Stimulated activated memory B cell treated with anti-CD40 and anti-IgM and Interleukin-4, amounts not matched to agents 10 μg/mL and 1 μg/mL and 100 μg/mL, for 72 hours (primary cell): ENCODE data around the gene PDSS2.

Experiments
- ATAC-seq: fragments of 150-1000 bp; cut with Tn5 transposase; 2 replicates; pipeline ENCODE4 v1.10.0; 2021
- H3K27ac Mint-ChIP-seq: one replicate; pipeline ENCODE4 v1.8.0; 2022; ENCODE audit warnings: mild to moderate bottlenecking, mixed read lengths
- H3K27me3 Mint-ChIP-seq: one replicate; pipeline ENCODE4 v1.8.0; 2022; ENCODE audit warnings: mixed read lengths
- H3K36me3 Mint-ChIP-seq: one replicate; pipeline ENCODE4 v1.8.0; 2022; ENCODE audit warnings: mixed read lengths
- H3K4me1 Mint-ChIP-seq: one replicate; pipeline ENCODE4 v1.8.0; 2022; ENCODE audit warnings: mixed read lengths
- H3K4me3 Mint-ChIP-seq: one replicate; pipeline ENCODE4 v1.8.0; 2022; ENCODE audit warnings: mild to moderate bottlenecking, moderate library complexity, mixed read lengths
- H3K9me3 Mint-ChIP-seq: one replicate; pipeline ENCODE4 v1.8.0; 2022; ENCODE audit warnings: mixed read lengths

PDSS2 gene

GRCh38 chr6:107274288-107274687, 185.1 kb downstream of the PDSS2 start:
- Mint-ChIP-seq H3K9me3 (no peaks in the 10 kb centered on the region), H3K4me1 (no peaks in the 10 kb centered on the region)

GRCh38 chr6:107272246-107272645, 187.1 kb downstream of the PDSS2 start:
- Mint-ChIP-seq H3K36me3 (peaks cover 18% of the 10 kb centered on the region), H3K9me3 (no peaks in the 10 kb centered on the region), H3K4me3 (no peak overlapping the region), H3K27ac (no peak overlapping the region), H3K4me1 (peaks cover 8% of the 10 kb centered on the region), H3K27me3 (no peaks in the 10 kb centered on the region)
- ATAC-seq, result no peak

More at GRCh38 chr6:107274288-107274687, 185.1 kb downstream of the PDSS2 start:
- peaks cover 18% of the 10 kb centered on the region for H3K36me3 Mint-ChIP-seq
- no peaks in the 10 kb centered on the region for H3K27me3 Mint-ChIP-seq
- no peak for ATAC-seq
- H3K27ac Mint-ChIP-seq, result no peak overlapping the region
- H3K4me3 Mint-ChIP-seq, result no peak overlapping the region

- no peak overlapping the region for H3K4me3 Mint-ChIP-seq
- no peaks in the 10 kb centered on the region for H3K9me3 Mint-ChIP-seq
- ATAC-seq, result no peak
- peaks cover 17% of the 10 kb centered on the region for H3K4me1 Mint-ChIP-seq
- no peak overlapping the region for H3K27ac Mint-ChIP-seq
- H3K27me3 Mint-ChIP-seq, result no peaks in the 10 kb centered on the region
- peaks cover 18% of the 10 kb centered on the region for H3K36me3 Mint-ChIP-seq
Observed at GRCh38 chr6:107271208-107271790, 188.1 kb downstream of the PDSS2 start.

- H3K27ac Mint-ChIP-seq, result no peak overlapping the region
- no peaks in the 10 kb centered on the region for H3K27me3 Mint-ChIP-seq
- no peaks in the 10 kb centered on the region for H3K9me3 Mint-ChIP-seq
- peaks cover 11% of the 10 kb centered on the region for H3K36me3 Mint-ChIP-seq
- H3K4me3 Mint-ChIP-seq, result no peak overlapping the region
- peaks cover 23% of the 10 kb centered on the region for H3K4me1 Mint-ChIP-seq
- ATAC-seq, result no peak
Observed at GRCh38 chr6:107267634-107268033, 191.7 kb downstream of the PDSS2 start.

- peaks cover 15% of the 10 kb centered on the region for H3K36me3 Mint-ChIP-seq
- no peaks in the 10 kb centered on the region for H3K27me3 Mint-ChIP-seq
- ATAC-seq, result peak; percentile 31
- H3K9me3 Mint-ChIP-seq, result peaks cover 3% of the 10 kb centered on the region
- H3K4me3 Mint-ChIP-seq, result no peak overlapping the region
- peaks cover 23% of the 10 kb centered on the region for H3K4me1 Mint-ChIP-seq
- no peak overlapping the region for H3K27ac Mint-ChIP-seq
Observed at GRCh38 chr6:107267006-107267405, 192.4 kb downstream of the PDSS2 start.

GRCh38 chr6:107266563-107266962, 192.8 kb downstream of the PDSS2 start:
- H3K27ac Mint-ChIP-seq, result peak overlapping the region; percentile 8
- H3K4me3 Mint-ChIP-seq, result no peak overlapping the region
- peaks cover 3% of the 10 kb centered on the region for H3K9me3 Mint-ChIP-seq
- peaks cover 23% of the 10 kb centered on the region for H3K4me1 Mint-ChIP-seq
- ATAC-seq, result no peak
- no peaks in the 10 kb centered on the region for H3K27me3 Mint-ChIP-seq
- peaks cover 16% of the 10 kb centered on the region for H3K36me3 Mint-ChIP-seq

- peaks cover 23% of the 10 kb centered on the region for H3K4me1 Mint-ChIP-seq
- no peak for ATAC-seq
- H3K27ac Mint-ChIP-seq, result no peak overlapping the region
- H3K36me3 Mint-ChIP-seq, result peaks cover 14% of the 10 kb centered on the region
- H3K9me3 Mint-ChIP-seq, result peaks cover 3% of the 10 kb centered on the region
- H3K27me3 Mint-ChIP-seq, result no peaks in the 10 kb centered on the region
- H3K4me3 Mint-ChIP-seq, result no peak overlapping the region
Observed at GRCh38 chr6:107264357-107264840, 195.0 kb downstream of the PDSS2 start.

GRCh38 chr6:107259951-107260350, 199.4 kb downstream of the PDSS2 start:
- no peak overlapping the region for H3K27ac Mint-ChIP-seq
- H3K36me3 Mint-ChIP-seq, result peaks cover 14% of the 10 kb centered on the region
- H3K4me3 Mint-ChIP-seq, result no peak overlapping the region
- H3K27me3 Mint-ChIP-seq, result no peaks in the 10 kb centered on the region
- H3K4me1 Mint-ChIP-seq, result no peaks in the 10 kb centered on the region
- ATAC-seq, result no peak
- H3K9me3 Mint-ChIP-seq, result peaks cover 3% of the 10 kb centered on the region

GRCh38 chr6:107248147-107248546, 211.2 kb downstream of the PDSS2 start:
- no peaks in the 10 kb centered on the region for H3K9me3 Mint-ChIP-seq

GRCh38 chr6:107246972-107247615, 212.3 kb downstream of the PDSS2 start:
- Mint-ChIP-seq H3K4me3 (no peak overlapping the region), H3K4me1 (peaks cover 8% of the 10 kb centered on the region), H3K36me3 (peaks cover 13% of the 10 kb centered on the region), H3K27me3 (no peaks in the 10 kb centered on the region), H3K27ac (no peak overlapping the region), H3K9me3 (no peaks in the 10 kb centered on the region)
- no peak for ATAC-seq

More at GRCh38 chr6:107248147-107248546, 211.2 kb downstream of the PDSS2 start:
- Mint-ChIP-seq H3K27ac (no peak overlapping the region), H3K4me3 (no peak overlapping the region), H3K27me3 (no peaks in the 10 kb centered on the region), H3K4me1 (peaks cover 8% of the 10 kb centered on the region), H3K36me3 (peaks cover 6% of the 10 kb centered on the region)
- no peak for ATAC-seq

- Mint-ChIP-seq H3K4me3 (no peak overlapping the region), H3K4me1 (peaks cover 8% of the 10 kb centered on the region), H3K9me3 (no peaks in the 10 kb centered on the region), H3K27me3 (no peaks in the 10 kb centered on the region), H3K36me3 (peaks cover 17% of the 10 kb centered on the region), H3K27ac (no peak overlapping the region)
- ATAC-seq, result no peak
Observed at GRCh38 chr6:107246249-107246971, 213.0 kb downstream of the PDSS2 start.

GRCh38 chr6:107244742-107245480, 214.5 kb downstream of the PDSS2 start:
- H3K4me3 Mint-ChIP-seq, result no peak overlapping the region
- peaks cover 8% of the 10 kb centered on the region for H3K4me1 Mint-ChIP-seq
- H3K27ac Mint-ChIP-seq, result no peak overlapping the region
- no peak for ATAC-seq
- peaks cover 19% of the 10 kb centered on the region for H3K36me3 Mint-ChIP-seq
- H3K9me3 Mint-ChIP-seq, result no peaks in the 10 kb centered on the region
- H3K27me3 Mint-ChIP-seq, result no peaks in the 10 kb centered on the region

- Mint-ChIP-seq H3K27ac (no peak overlapping the region), H3K9me3 (no peaks in the 10 kb centered on the region), H3K27me3 (no peaks in the 10 kb centered on the region), H3K36me3 (peaks cover 19% of the 10 kb centered on the region), H3K4me3 (no peak overlapping the region), H3K4me1 (peaks cover 8% of the 10 kb centered on the region)
- ATAC-seq, result no peak
Observed at GRCh38 chr6:107244082-107244741, 215.2 kb downstream of the PDSS2 start.

- Mint-ChIP-seq H3K4me1 (peaks cover 8% of the 10 kb centered on the region), H3K4me3 (no peak overlapping the region), H3K36me3 (peaks cover 19% of the 10 kb centered on the region), H3K9me3 (no peaks in the 10 kb centered on the region), H3K27ac (no peak overlapping the region), H3K27me3 (no peaks in the 10 kb centered on the region)
- no peak for ATAC-seq
Observed at GRCh38 chr6:107243471-107243870, 215.9 kb downstream of the PDSS2 start.
